ENCODE results near the gene SLC6A6. TPM values are rescaled to one million over a fixed set of nuclear protein-coding genes. Genes with fewer than 3 reads are reported as not detected.

SLC6A6 gene
- polyA plus RNA-seq, 1 donor (not counting 4 experiments of a cell fraction or from before 2014, with no cell fraction given) = 8.3 TPM

- Histone ChIP-seq H3K36me3 (ENCODE audit: control insufficient read depth in 2 of 2, extremely low read depth in 1 of 2, insufficient read depth in 2 of 2, low read length in 2 of 2) (peaks cover 5 to 33% of the 10 kb centered on the region in 2 experiments), H3K4me3 (ENCODE audit: control insufficient read depth in 2 of 3, extremely low read depth in 1 of 3, insufficient read depth in 2 of 3, low read depth in 1 of 3, low read length in 3 of 3) (no peak overlapping the region)
- dilution Hi-C loops (cut with MboI; ENCODE audit: extremely low pct_ligation_motif_present, low sequenced_read_pairs) = no loop called here
Measured at GRCh38 chr3:14446988-14447570, 44.7 kb downstream of the SLC6A6 start.

GRCh38 chr3:14448063-14448462, 45.7 kb downstream of the SLC6A6 start:
- peaks cover 4% of the 10 kb centered on the region for H4K20me1 ChIP-seq (ENCODE audit: control insufficient read depth, extremely low read depth, insufficient read depth, low read length)
- H3K4me2 ChIP-seq (ENCODE audit: control insufficient read depth, extremely low read depth, insufficient read depth, low read depth, low read length) = no peak overlapping the region
- no peaks in the 10 kb centered on the region for H3K79me2 ChIP-seq (ENCODE audit: control insufficient read depth, insufficient read depth, low read length)
- H3K4me1 ChIP-seq (ENCODE audit: control insufficient read depth, extremely low read depth, insufficient read depth, low read length) = peaks cover 13% of the 10 kb centered on the region
- H3K36me3 ChIP-seq (ENCODE audit: control insufficient read depth in 2 of 2, extremely low read depth in 1 of 2, insufficient read depth in 2 of 2, low read length in 2 of 2) = peaks cover 5 to 33% of the 10 kb centered on the region in 2 experiments
- no peaks in the 10 kb centered on the region for H3K9me1 ChIP-seq (ENCODE audit: control insufficient read depth, extremely low read depth, insufficient read depth, low read length)
- DNase-seq (ENCODE audit: low read depth, low spot score) = no peak
- H3K27ac ChIP-seq (ENCODE audit: control insufficient read depth, insufficient read depth, low read length) = no peak overlapping the region
- H3K9ac ChIP-seq (ENCODE audit: control insufficient read depth, extremely low read depth, insufficient read depth, low read length) = no peak overlapping the region
- FAIRE-seq = no peak
- no peak overlapping the region for H2AFZ ChIP-seq (ENCODE audit: control insufficient read depth, low read length)
- H3K27me3 ChIP-seq (ENCODE audit: control insufficient read depth, extremely low read depth, insufficient read depth, low read length) = no peaks in the 10 kb centered on the region
- no peak overlapping the region for H3K4me3 ChIP-seq (ENCODE audit: control insufficient read depth in 2 of 3, extremely low read depth in 1 of 3, insufficient read depth in 2 of 3, low read depth in 1 of 3, low read length in 3 of 3)
- H3K9me3 ChIP-seq (ENCODE audit: control insufficient read depth, low read depth, low read length) = no peaks in the 10 kb centered on the region
- TF ChIP-seq, protein P1, sequence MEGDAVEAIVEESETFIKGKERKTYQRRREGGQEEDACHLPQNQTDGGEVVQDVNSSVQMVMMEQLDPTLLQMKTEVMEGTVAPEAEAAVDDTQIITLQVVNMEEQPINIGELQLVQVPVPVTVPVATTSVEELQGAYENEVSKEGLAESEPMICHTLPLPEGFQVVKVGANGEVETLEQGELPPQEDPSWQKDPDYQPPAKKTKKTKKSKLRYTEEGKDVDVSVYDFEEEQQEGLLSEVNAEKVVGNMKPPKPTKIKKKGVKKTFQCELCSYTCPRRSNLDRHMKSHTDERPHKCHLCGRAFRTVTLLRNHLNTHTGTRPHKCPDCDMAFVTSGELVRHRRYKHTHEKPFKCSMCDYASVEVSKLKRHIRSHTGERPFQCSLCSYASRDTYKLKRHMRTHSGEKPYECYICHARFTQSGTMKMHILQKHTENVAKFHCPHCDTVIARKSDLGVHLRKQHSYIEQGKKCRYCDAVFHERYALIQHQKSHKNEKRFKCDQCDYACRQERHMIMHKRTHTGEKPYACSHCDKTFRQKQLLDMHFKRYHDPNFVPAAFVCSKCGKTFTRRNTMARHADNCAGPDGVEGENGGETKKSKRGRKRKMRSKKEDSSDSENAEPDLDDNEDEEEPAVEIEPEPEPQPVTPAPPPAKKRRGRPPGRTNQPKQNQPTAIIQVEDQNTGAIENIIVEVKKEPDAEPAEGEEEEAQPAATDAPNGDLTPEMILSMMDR (optimal IDR thresholded peaks at IDR 0.05 in 1 of 3, IDR thresholded peaks at IDR 0.05 in 1 of 3, conservative IDR thresholded peaks at IDR 0.05 in 1 of 3; ENCODE audit: extremely low read depth in 1 of 3, insufficient read depth in 2 of 3, low read length in 3 of 3) = no peak
- no peak for TF ChIP-seq EZH2 (IDR thresholded peaks at IDR 0.05; ENCODE audit: low read length)
- dilution Hi-C loops (cut with MboI; ENCODE audit: extremely low pct_ligation_motif_present, low sequenced_read_pairs) = no loop called here

More at GRCh38 chr3:14446988-14447570, 44.7 kb downstream of the SLC6A6 start:
- Histone ChIP-seq H3K27ac (ENCODE audit: control insufficient read depth, insufficient read depth, low read length) (no peak overlapping the region), H4K20me1 (ENCODE audit: control insufficient read depth, extremely low read depth, insufficient read depth, low read length) (peaks cover 4% of the 10 kb centered on the region), H3K4me1 (ENCODE audit: control insufficient read depth, extremely low read depth, insufficient read depth, low read length) (peaks cover 4% of the 10 kb centered on the region), H3K9ac (ENCODE audit: control insufficient read depth, extremely low read depth, insufficient read depth, low read length) (no peak overlapping the region), H3K27me3 (ENCODE audit: control insufficient read depth, extremely low read depth, insufficient read depth, low read length) (no peaks in the 10 kb centered on the region), H3K4me2 (ENCODE audit: control insufficient read depth, extremely low read depth, insufficient read depth, low read depth, low read length) (no peak overlapping the region), H2AFZ (ENCODE audit: control insufficient read depth, low read length) (no peak overlapping the region), H3K9me3 (ENCODE audit: control insufficient read depth, low read depth, low read length) (no peaks in the 10 kb centered on the region), H3K9me1 (ENCODE audit: control insufficient read depth, extremely low read depth, insufficient read depth, low read length) (no peaks in the 10 kb centered on the region), H3K79me2 (ENCODE audit: control insufficient read depth, insufficient read depth, low read length) (no peaks in the 10 kb centered on the region)
- DNase-seq (ENCODE audit: low read depth, low spot score) = no peak
- TF ChIP-seq, protein P1 (optimal IDR thresholded peaks at IDR 0.05 in 1 of 3, IDR thresholded peaks at IDR 0.05 in 1 of 3, conservative IDR thresholded peaks at IDR 0.05 in 1 of 3; ENCODE audit: extremely low read depth in 1 of 3, insufficient read depth in 2 of 3, low read length in 3 of 3) = no peak
- TF ChIP-seq EZH2 (IDR thresholded peaks at IDR 0.05; ENCODE audit: low read length) = no peak
- no peak for FAIRE-seq
